ENCODE results near the gene GPX8. TPM values are rescaled to one million over a fixed set of nuclear protein-coding genes. Genes with fewer than 3 reads are reported as not detected.

Gene GPX8
- total and polyA plus RNA-seq, 2 of the 4 experiments (the other 2 are of a cell fraction), result 131 to 166 TPM

DNA sequence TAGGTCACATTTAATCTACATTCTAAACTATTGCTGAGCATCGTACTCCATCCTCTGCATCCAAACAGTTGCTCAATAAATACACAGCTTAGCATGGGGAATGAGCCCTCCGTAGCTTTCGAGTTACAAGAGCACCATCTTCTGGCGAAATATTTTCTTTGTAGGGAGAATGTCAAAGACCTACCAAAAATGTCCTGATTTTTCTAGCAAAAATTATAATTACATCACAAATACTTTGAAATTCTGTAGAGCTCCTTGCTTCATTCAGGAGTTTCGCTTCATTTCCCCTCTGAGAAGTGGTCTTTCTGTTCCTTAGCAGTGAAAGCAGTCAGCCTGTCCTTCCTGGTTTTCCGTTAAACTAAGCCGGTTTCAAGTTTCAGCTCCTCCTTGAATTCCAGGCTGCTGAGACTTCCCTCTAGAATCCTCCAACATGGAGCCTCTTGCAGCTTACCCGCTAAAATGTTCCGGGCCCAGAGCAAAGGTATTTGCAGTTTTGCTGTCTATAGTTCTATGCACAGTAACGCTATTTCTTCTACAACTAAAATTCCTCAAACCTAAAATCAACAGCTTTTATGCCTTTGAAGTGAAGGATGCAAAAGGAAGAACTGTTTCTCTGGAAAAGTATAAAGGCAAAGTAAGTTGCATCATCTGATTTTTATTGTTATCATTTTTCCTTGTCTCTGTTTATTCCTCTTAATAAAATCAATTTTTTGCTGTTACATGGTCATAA lies at the start of gene GPX8 (continued):
- TF ChIP-seq MAZ (IDR thresholded peaks at IDR 0.05; ENCODE audit: borderline replicate concordance, low read depth, low read length), result no peak
- TF ChIP-seq CEBPB (IDR thresholded peaks at IDR 0.05; ENCODE audit: low read depth, low read length), result peak; percentile 96
- no peak for TF ChIP-seq MXI1 (IDR thresholded peaks at IDR 0.05; ENCODE audit: borderline replicate concordance, low read depth, low read length)
- no peak for TF ChIP-seq ELK1 (IDR thresholded peaks at IDR 0.05; ENCODE audit: borderline replicate concordance, low read depth, low read length)

DNA sequence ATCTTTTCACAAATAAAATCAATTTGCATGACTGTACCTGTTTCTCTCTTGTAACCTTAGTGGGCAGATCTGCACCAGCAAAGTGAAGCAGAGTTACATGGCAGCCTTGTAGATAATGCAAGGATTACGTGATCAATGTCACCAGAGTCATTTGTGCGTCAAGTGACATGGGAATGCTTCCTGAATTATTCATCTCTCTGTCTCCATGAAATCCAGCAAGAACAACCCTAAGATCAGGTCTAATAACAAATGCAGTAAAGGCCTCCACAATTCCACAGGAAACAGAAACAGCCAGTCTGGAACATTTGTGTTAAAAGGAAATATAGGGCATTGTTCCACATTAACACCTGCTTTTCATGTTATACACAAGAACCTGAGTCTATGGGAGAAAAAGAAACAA lies 49.8 kb upstream of the GPX8 start:
- CTCF ChIA-PET, result no interaction called here
- Histone ChIP-seq H2AFZ (replicated peaks; ENCODE audit: low read length, poor library complexity) (no peak overlapping the region), H3K4me2 (ENCODE audit: low read depth, low read length) (no peak overlapping the region), H3K79me1 (ENCODE audit: low read depth in 1 of 2, low read length in 2 of 2) (no peaks in the 10 kb centered on the region), H4K5ac (ENCODE audit: low read depth, low read length) (no peak overlapping the region), H2BK5ac (ENCODE audit: low read depth, low read length, poor library complexity, severe bottlenecking) (no peak overlapping the region), H3K4me1 (ENCODE audit: control insufficient read depth, insufficient read depth, low read length) (no peaks in the 10 kb centered on the region), H3K27me3 (ENCODE audit: control insufficient read depth, insufficient read depth, low read length) (peaks cover 36% of the 10 kb centered on the region), H3K27ac (ENCODE audit: insufficient read depth, low read length) (no peak overlapping the region), H2BK15ac (ENCODE audit: low read depth, low read length) (no peak overlapping the region), H3K56ac (ENCODE audit: extremely low read depth, insufficient read depth, low read length) (no peak overlapping the region), H3K4me3 (ENCODE audit: insufficient read depth, low read depth, low read length) (no peak overlapping the region), H2AK9ac (replicated peaks; ENCODE audit: low read depth, low read length, poor library complexity) (no peak overlapping the region), H4K91ac (ENCODE audit: insufficient read depth, low read depth, low read length) (no peak overlapping the region), H3K9me3 (ENCODE audit: control insufficient read depth, insufficient read depth, low read length) (no peaks in the 10 kb centered on the region), H3K9ac (ENCODE audit: low read depth, low read length) (no peak overlapping the region), H3K18ac (ENCODE audit: low read depth, low read length) (no peak overlapping the region), H4K20me1 (ENCODE audit: insufficient read depth, low read length) (no peaks in the 10 kb centered on the region), H3K14ac (replicated peaks; ENCODE audit: low read depth, low read length) (no peak overlapping the region), H2BK120ac (ENCODE audit: low read depth, low read length) (no peak overlapping the region), H2AK5ac (ENCODE audit: low read depth, low read length) (no peak overlapping the region), H3K23ac (ENCODE audit: low read depth, low read length) (no peak overlapping the region), H3K36me3 (ENCODE audit: control insufficient read depth, insufficient read depth, low read length) (no peaks in the 10 kb centered on the region), H3K9me1 (ENCODE audit: insufficient read depth, low read length) (no peaks in the 10 kb centered on the region), H3K4ac (ENCODE audit: low read depth, low read length) (no peak overlapping the region), H4K8ac (ENCODE audit: low read depth in 2 of 2, low read length in 2 of 2) (no peak overlapping the region), H2BK20ac (ENCODE audit: low read depth, low read length) (no peak overlapping the region)
- intact Hi-C loops (cut with micrococcal nuclease), result no loop called here
- dilution Hi-C loops (cut with HindIII; ENCODE audit: low sequenced_read_pairs, unreplicated experiment), result no loop called here
- BruUV-seq (replicated peaks), result no TSS peak
- POLR2A ChIA-PET (ENCODE audit: unreplicated experiment), result no interaction called here
- in situ Hi-C loops (cut with MboI; ENCODE audit: low sequenced_read_pairs), result no loop called here
- DNase-seq (no peak), ATAC-seq (ENCODE audit: low read depth) (no peak)
- WGBS, 2 experiments (ENCODE audit: extremely low coverage in 2 of 2, insufficient read length in 1 of 2), result 63% methylated on average over 2 of the region's 2 CpGs; no CpG with 5 or more reads in 1 of the 2 experiments
- TF ChIP-seq USF2 (IDR thresholded peaks at IDR 0.05; ENCODE audit: low read depth, low read length), result no peak
- TF ChIP-seq RCOR1 (IDR thresholded peaks at IDR 0.05; ENCODE audit: insufficient replicate concordance, low read length), result no peak
- no peak for TF ChIP-seq FOS (IDR thresholded peaks at IDR 0.05; ENCODE audit: low read depth, low read length)
- TF ChIP-seq ELK1 (IDR thresholded peaks at IDR 0.05; ENCODE audit: borderline replicate concordance, low read depth, low read length), result no peak
- no peak for TF ChIP-seq NFE2L2 (IDR thresholded peaks at IDR 0.05; ENCODE audit: low read depth, low read length)
- TF ChIP-seq RAD21 (IDR thresholded peaks at IDR 0.05; ENCODE audit: low read length), result no peak
- no peak for TF ChIP-seq CEBPB (IDR thresholded peaks at IDR 0.05; ENCODE audit: low read depth, low read length)
- no peak for TF ChIP-seq CTCF (conservative IDR thresholded peaks at IDR 0.05; ENCODE audit: low read depth, low read length)

Data from IMR-90 (cell line).